Measurements from ENCODE around the gene OPA3. TPM values are rescaled to one million over a fixed set of nuclear protein-coding genes. Genes with fewer than 3 reads are reported as not detected.

Gene OPA3
- total RNA-seq, 1 experiment from 2014 or later = 15.2 TPM

- no TSS peak for BruUV-seq (replicated peaks)
- POLR2A ChIA-PET (ENCODE audit: low non-redundant PET) = no interaction called here
- no peak overlapping the region for H3K27ac ChIP-seq (ENCODE audit: low read depth, low read length, poor library complexity, severe bottlenecking)
- TF ChIP-seq CTCF (conservative IDR thresholded peaks at IDR 0.05; ENCODE audit: low read depth, low read length) = no peak
- no peak for TF ChIP-seq EZH2 (IDR thresholded peaks at IDR 0.05; ENCODE audit: borderline replicate concordance, low read depth, low read length, poor library complexity, severe bottlenecking)
- no peak overlapping the region for H3K4me3 ChIP-seq (ENCODE audit: low read depth, low read length, poor library complexity, severe bottlenecking)
- H3K9me3 ChIP-seq (ENCODE audit: low read depth, low read length, poor library complexity, severe bottlenecking) = no peaks in the 10 kb centered on the region
- intact Hi-C loops (cut with micrococcal nuclease; ENCODE audit: unreplicated experiment) = no loop called here
- H3K27me3 ChIP-seq (replicated peaks; ENCODE audit: insufficient read depth, low read depth, low read length, poor library complexity) = no peaks in the 10 kb centered on the region
- no peaks in the 10 kb centered on the region for H3K36me3 ChIP-seq (ENCODE audit: insufficient read depth, low read length, poor library complexity, severe bottlenecking)
- no peaks in the 10 kb centered on the region for H3K4me1 ChIP-seq (ENCODE audit: insufficient read depth, low read length, poor library complexity, severe bottlenecking)
- DNase-seq (ENCODE audit: low spot score) = no peak
- CTCF ChIA-PET = no interaction called here
Observed at GRCh38 chr19:45556835-45557234, 27.8 kb downstream of the OPA3 start.

- ChIA-PET CTCF (no interaction called here), POLR2A (ENCODE audit: low non-redundant PET) (no interaction called here)
- TF ChIP-seq CTCF (conservative IDR thresholded peaks at IDR 0.05; ENCODE audit: low read depth, low read length) (no peak), EZH2 (IDR thresholded peaks at IDR 0.05; ENCODE audit: borderline replicate concordance, low read depth, low read length, poor library complexity, severe bottlenecking) (no peak)
Observed at GRCh38 chr19:45554481-45554880, 30.1 kb downstream of the OPA3 start.

GRCh38 chr19:45553464-45553863 is 31.1 kb downstream of the OPA3 start:
- no peak for DNase-seq (ENCODE audit: low spot score)
- Histone ChIP-seq H3K36me3 (ENCODE audit: insufficient read depth, low read length, poor library complexity, severe bottlenecking) (no peaks in the 10 kb centered on the region), H3K4me3 (ENCODE audit: low read depth, low read length, poor library complexity, severe bottlenecking) (no peak overlapping the region), H3K9me3 (ENCODE audit: low read depth, low read length, poor library complexity, severe bottlenecking) (no peaks in the 10 kb centered on the region), H3K27ac (ENCODE audit: low read depth, low read length, poor library complexity, severe bottlenecking) (no peak overlapping the region), H3K4me1 (ENCODE audit: insufficient read depth, low read length, poor library complexity, severe bottlenecking) (no peaks in the 10 kb centered on the region), H3K27me3 (replicated peaks; ENCODE audit: insufficient read depth, low read depth, low read length, poor library complexity) (no peaks in the 10 kb centered on the region)
- no TSS peak for BruUV-seq (replicated peaks)
- TF ChIP-seq EZH2 (IDR thresholded peaks at IDR 0.05; ENCODE audit: borderline replicate concordance, low read depth, low read length, poor library complexity, severe bottlenecking) (no peak), CTCF (conservative IDR thresholded peaks at IDR 0.05; ENCODE audit: low read depth, low read length) (no peak)
- ChIA-PET POLR2A (ENCODE audit: low non-redundant PET) (no interaction called here), CTCF (no interaction called here)
- intact Hi-C loops (cut with micrococcal nuclease; ENCODE audit: unreplicated experiment) = no loop called here

More at GRCh38 chr19:45554481-45554880, 30.1 kb downstream of the OPA3 start:
- H3K4me3 ChIP-seq (ENCODE audit: low read depth, low read length, poor library complexity, severe bottlenecking) = no peak overlapping the region
- H3K9me3 ChIP-seq (ENCODE audit: low read depth, low read length, poor library complexity, severe bottlenecking) = no peaks in the 10 kb centered on the region
- no peaks in the 10 kb centered on the region for H3K27me3 ChIP-seq (replicated peaks; ENCODE audit: insufficient read depth, low read depth, low read length, poor library complexity)
- intact Hi-C loops (cut with micrococcal nuclease; ENCODE audit: unreplicated experiment) = no loop called here
- no peak overlapping the region for H3K27ac ChIP-seq (ENCODE audit: low read depth, low read length, poor library complexity, severe bottlenecking)
- H3K4me1 ChIP-seq (ENCODE audit: insufficient read depth, low read length, poor library complexity, severe bottlenecking) = no peaks in the 10 kb centered on the region
- no peak for DNase-seq (ENCODE audit: low spot score)
- H3K36me3 ChIP-seq (ENCODE audit: insufficient read depth, low read length, poor library complexity, severe bottlenecking) = no peaks in the 10 kb centered on the region
- BruUV-seq (replicated peaks) = no TSS peak
